ENCODE measurements around the gene EFCAB5. TPM values are rescaled to one million over a fixed set of nuclear protein-coding genes. Genes with fewer than 3 reads are reported as not detected.

EFCAB5 gene
- under 0.01 TPM in 1 of 2 replicates, not detected in the other for total RNA-seq

DNA sequence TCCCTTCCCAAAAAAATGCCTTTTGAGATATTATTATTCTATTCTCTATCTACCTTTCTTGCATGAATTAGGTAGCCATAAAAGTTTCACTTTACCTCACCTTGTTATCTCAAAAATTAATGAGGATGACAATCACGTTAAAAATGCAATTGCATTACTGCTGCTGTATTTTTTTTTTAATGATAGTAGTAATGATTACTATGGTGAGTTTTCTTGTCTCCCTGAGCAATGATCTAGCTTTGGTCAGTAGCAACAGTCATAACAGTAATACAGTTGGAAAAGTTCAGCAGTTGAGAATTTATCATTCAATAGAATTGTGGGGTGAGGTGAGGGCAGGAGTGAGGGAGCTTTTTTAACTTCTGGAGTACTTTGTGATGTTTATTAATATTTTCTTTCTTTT, at the start of gene EFCAB5:
TSS of gene EFCAB5 (plus strand) at position 301 of the 400 bp plus-strand sequence. CDS start 163 bp downstream, outside the sequence.

DNA sequence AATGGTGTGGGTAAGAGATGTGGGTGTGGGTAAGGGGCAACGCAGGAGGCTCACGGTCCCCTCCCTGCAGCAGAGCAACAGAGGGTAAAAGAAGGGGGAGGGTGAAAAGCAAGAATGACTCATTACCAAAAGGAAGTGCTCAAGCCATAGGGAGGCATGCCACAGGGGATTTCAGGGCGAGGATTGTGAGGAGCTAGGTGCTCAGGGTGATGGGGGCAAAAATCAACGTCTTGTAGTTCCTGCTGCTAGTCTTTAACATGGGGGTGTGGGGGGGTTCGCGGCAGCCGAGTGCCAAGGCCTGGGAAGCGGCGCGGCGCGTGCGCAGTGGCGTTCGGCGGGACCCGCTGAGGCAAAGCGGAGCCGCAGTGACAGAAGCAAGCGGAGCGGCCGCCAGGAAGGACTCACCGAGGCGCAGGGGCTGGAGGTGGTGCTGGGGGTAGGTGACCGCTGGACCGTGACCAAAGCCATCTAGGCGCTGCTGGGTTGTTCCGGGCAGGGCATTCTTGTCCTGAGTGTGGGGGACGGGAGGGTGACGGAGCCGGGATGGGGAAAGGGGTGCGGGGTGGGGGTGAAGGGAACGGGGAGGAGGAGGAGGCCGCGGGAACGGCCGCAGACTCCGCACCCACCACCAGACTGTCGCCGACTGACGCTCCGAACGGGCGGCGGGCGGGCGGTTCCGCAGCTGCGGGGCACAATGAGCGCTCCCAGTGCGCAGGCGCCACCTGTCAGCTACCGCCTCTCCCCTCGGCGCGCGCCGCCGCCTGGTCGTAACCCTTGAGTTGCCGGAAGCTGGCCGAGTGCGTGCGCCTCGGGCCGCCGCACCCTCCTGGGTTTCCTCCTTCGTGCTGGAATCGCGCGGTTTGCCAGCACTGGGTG, 11.7 kb upstream of the EFCAB5 start, which contains the start of gene SSH2:
TSS of gene SSH2 (minus strand) at position 696 of the 876 bp plus-strand sequence. CDS start at position 468, 228 bp downstream.

DNA sequence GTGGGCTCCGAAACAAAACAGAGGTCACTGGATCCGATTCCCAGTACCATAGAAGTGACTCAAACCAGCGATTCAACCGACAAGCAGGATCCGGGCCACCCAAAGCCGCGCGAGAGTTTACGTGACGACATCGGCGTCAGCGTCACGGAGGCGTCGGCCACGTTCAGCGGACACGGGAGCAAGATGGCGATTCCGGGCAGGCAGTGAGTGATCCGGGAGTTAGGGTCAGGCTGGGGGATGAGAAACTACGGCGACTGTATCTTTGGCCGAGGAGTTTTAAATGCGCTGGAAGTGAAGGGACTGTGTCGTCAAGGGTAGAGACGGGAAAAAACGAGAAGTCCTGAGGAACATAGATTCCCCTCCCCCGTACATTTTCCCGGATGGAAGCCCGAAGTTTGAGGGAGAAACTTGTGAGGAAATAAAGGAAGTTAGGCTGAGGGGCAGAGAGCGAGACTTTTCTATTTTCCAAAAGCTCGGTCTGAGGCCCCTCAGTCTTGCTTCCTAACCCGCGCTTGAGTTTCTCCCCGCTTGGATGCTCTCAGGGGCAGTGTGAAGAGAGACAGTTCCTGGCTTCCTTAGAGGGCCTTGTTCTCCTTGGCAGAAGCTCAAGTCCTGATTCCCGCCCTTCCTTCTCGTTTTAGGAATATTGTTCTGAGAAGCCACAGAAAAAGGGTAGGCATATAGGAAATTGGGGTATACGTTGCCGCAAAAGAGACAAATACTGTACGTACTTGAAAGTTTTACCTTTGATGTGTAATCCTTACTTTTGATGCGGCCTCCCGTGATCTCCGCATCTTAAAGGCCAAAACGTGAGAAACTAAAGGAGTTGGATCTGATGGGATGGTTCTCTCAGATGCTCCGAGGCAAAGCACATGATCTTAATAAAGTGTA, 175.5 kb downstream of the EFCAB5 start, which contains the start of gene NSRP1:
TSS of gene NSRP1 (plus strand) at position 156 of the 891 bp plus-strand sequence. CDS start at position 184, 28 bp downstream.

Other genes starting within 250 kb of the EFCAB5 start
- gene SSH2, start 11.4 kb upstream of the EFCAB5 start, total RNA-seq: 3.6 and 5.5 TPM in 2 replicates
- gene NSRP1, start 175.2 kb downstream of the EFCAB5 start, total RNA-seq: 3.1 and 7.0 TPM in 2 replicates